Astrocyte (in vitro differentiated cells and primary cell): ENCODE measurements around the gene SPRY2. TPM values are rescaled to one million over a fixed set of nuclear protein-coding genes. Genes with fewer than 3 reads are reported as not detected.
"Not testable (repeated sequence)": the region's sequence is repeated elsewhere in the genome, so short reads cannot be mapped to it uniquely, and the experiment has no call there.

Experiments used
- DNase-seq: peaks from one replicate; pipeline ENCODE4 v3.0.0-alpha.2; 2010; ENCODE audit warnings: low read depth
- FAIRE-seq: peaks from 2 replicates; lab custom pipeline; 2011; peaks lifted over from hg19 to GRCh38; lab: Jason Lieb, UNC
- H2AFZ ChIP-seq: 2 replicates; pipeline ENCODE4 v1.6.0; 2012; ENCODE audit warnings: low read depth, low read length, inconsistent platforms
- H3K27ac ChIP-seq: 2 replicates; pipeline ENCODE4 v1.5.1; 2011; ENCODE audit warnings: low read depth, low read length, inconsistent platforms
- H3K27me3 ChIP-seq: 2 replicates; pipeline ENCODE4 v1.6.0; 2011; ENCODE audit warnings: low read length, inconsistent platforms; ENCODE audit not compliant: insufficient read depth
- H3K36me3 ChIP-seq: 2 replicates; pipeline ENCODE4 v1.5.1; 2011; ENCODE audit warnings: low read length, inconsistent platforms; ENCODE audit not compliant: insufficient read depth
- H3K4me1 ChIP-seq: 2 replicates; pipeline ENCODE4 v1.5.1; 2011; ENCODE audit warnings: low read length, inconsistent platforms; ENCODE audit not compliant: insufficient read depth
- H3K4me2 ChIP-seq: 2 replicates; pipeline ENCODE4 v1.6.0; 2012; ENCODE audit warnings: low read length, inconsistent platforms
- H3K4me3 ChIP-seq: 2 replicates; pipeline ENCODE4 v1.5.1; 2011; ENCODE audit warnings: low read depth, mild to moderate bottlenecking, low read length, inconsistent platforms; ENCODE audit not compliant: insufficient read depth
- H3K79me2 ChIP-seq: 2 replicates; pipeline ENCODE4 v1.6.0; 2012; ENCODE audit warnings: mild to moderate bottlenecking, low read length, inconsistent platforms; ENCODE audit not compliant: insufficient read depth
- H3K9ac ChIP-seq: 2 replicates; pipeline ENCODE4 v1.6.0; 2012; ENCODE audit warnings: mild to moderate bottlenecking, low read length, inconsistent platforms
- H3K9me3 ChIP-seq: 2 replicates; pipeline ENCODE4 v1.5.1; 2012; ENCODE audit warnings: low read depth, mild to moderate bottlenecking, low read length, inconsistent platforms; ENCODE audit not compliant: insufficient read depth
- H4K20me1 ChIP-seq: 2 replicates; pipeline ENCODE4 v1.6.0; 2012; ENCODE audit warnings: low read length, inconsistent platforms; ENCODE audit not compliant: insufficient read depth
- H3K27ac Mint-ChIP-seq: one replicate; pipeline ENCODE4 v1.8.0; 2021; ENCODE audit warnings: mild to moderate bottlenecking, mixed read lengths; ENCODE audit not compliant: unreplicated experiment
- H3K27me3 Mint-ChIP-seq: one replicate; pipeline ENCODE4 v1.8.0; 2021; ENCODE audit warnings: low read depth, mixed read lengths; ENCODE audit not compliant: unreplicated experiment
- H3K36me3 Mint-ChIP-seq: one replicate; pipeline ENCODE4 v1.8.0; 2021; ENCODE audit warnings: low read depth, mixed read lengths; ENCODE audit not compliant: unreplicated experiment
- H3K4me1 Mint-ChIP-seq: one replicate; pipeline ENCODE4 v1.8.0; 2021; ENCODE audit warnings: low read depth, mixed read lengths; ENCODE audit not compliant: unreplicated experiment
- H3K4me3 Mint-ChIP-seq: one replicate; pipeline ENCODE4 v1.8.0; 2021; ENCODE audit warnings: mild to moderate bottlenecking, moderate library complexity, mixed read lengths; ENCODE audit not compliant: unreplicated experiment
- H3K9me3 Mint-ChIP-seq: one replicate; pipeline ENCODE4 v1.8.0; 2021; ENCODE audit warnings: mild to moderate bottlenecking, mixed read lengths; ENCODE audit not compliant: unreplicated experiment
- CTCF ChIP-seq: IDR thresholded peaks from 2 replicates; pipeline ENCODE4 v1.5.1; 2011; ENCODE audit warnings: low read depth, mild to moderate bottlenecking, inconsistent platforms, low read length, moderate library complexity; ENCODE audit not compliant: insufficient read depth
- EZH2 ChIP-seq: IDR thresholded peaks from 2 replicates; pipeline ENCODE4 v1.6.1; 2012; ENCODE audit warnings: mild to moderate bottlenecking, low read length, inconsistent platforms; ENCODE audit not compliant: insufficient read depth
- total RNA-seq: library from RNA; stranded (reverse); gene quantifications from 2 replicates; pipeline ENCODE4 v1.2.1, GENCODE V29; 2021

The SPRY2 gene
- total RNA-seq, 1 donor from 2014 or later: 57.7 TPM

GRCh38 chr13:80348750-80349149, 7.8 kb upstream of the SPRY2 start:
- H3K27me3 Mint-ChIP-seq: no peaks in the 10 kb centered on the region
- no peak overlapping the region for H3K27ac Mint-ChIP-seq
- DNase-seq (no peak), FAIRE-seq (no peak)
- Histone ChIP-seq H3K4me3 (no peak overlapping the region), H2AFZ (no peak overlapping the region), H3K36me3 (no peaks in the 10 kb centered on the region), H3K4me2 (no peak overlapping the region), H3K4me1 (no peaks in the 10 kb centered on the region), H3K27ac (no peak overlapping the region), H4K20me1 (no peaks in the 10 kb centered on the region), H3K9ac (no peak overlapping the region), H3K9me3 (no peaks in the 10 kb centered on the region), H3K79me2 (no peaks in the 10 kb centered on the region), H3K27me3 (no peaks in the 10 kb centered on the region)
- H3K36me3 Mint-ChIP-seq: no peaks in the 10 kb centered on the region
- H3K4me1 Mint-ChIP-seq: peaks cover 6% of the 10 kb centered on the region
- H3K4me3 Mint-ChIP-seq: no peak overlapping the region
- TF ChIP-seq CTCF: no peak
- no peak for TF ChIP-seq EZH2
- peaks cover 2% of the 10 kb centered on the region for H3K9me3 Mint-ChIP-seq

GRCh38 chr13:80348314-80348713, 7.4 kb upstream of the SPRY2 start:
- Mint-ChIP-seq H3K27me3 (no peaks in the 10 kb centered on the region), H3K4me1 (peaks cover 6% of the 10 kb centered on the region), H3K27ac (no peak overlapping the region), H3K9me3 (peaks cover 2% of the 10 kb centered on the region), H3K36me3 (no peaks in the 10 kb centered on the region), H3K4me3 (no peak overlapping the region)
- H3K9ac ChIP-seq: no peak overlapping the region
- no peaks in the 10 kb centered on the region for H3K36me3 ChIP-seq
- DNase-seq: no peak
- no peaks in the 10 kb centered on the region for H3K4me1 ChIP-seq
- TF ChIP-seq EZH2 (no peak), CTCF (no peak)
- H4K20me1 ChIP-seq: no peaks in the 10 kb centered on the region
- H2AFZ ChIP-seq: no peak overlapping the region
- no peaks in the 10 kb centered on the region for H3K79me2 ChIP-seq
- no peaks in the 10 kb centered on the region for H3K9me3 ChIP-seq
- H3K27me3 ChIP-seq: no peaks in the 10 kb centered on the region
- H3K4me2 ChIP-seq: no peak overlapping the region
- FAIRE-seq: no peak
- H3K27ac ChIP-seq: no peak overlapping the region
- no peak overlapping the region for H3K4me3 ChIP-seq

- no peaks in the 10 kb centered on the region for H3K79me2 ChIP-seq
- no peak overlapping the region for H2AFZ ChIP-seq
- no peak overlapping the region for H3K9ac ChIP-seq
- no peaks in the 10 kb centered on the region for H3K9me3 ChIP-seq
- Mint-ChIP-seq H3K9me3 (no peaks in the 10 kb centered on the region), H3K4me3 (no peak overlapping the region), H3K4me1 (peaks cover 6% of the 10 kb centered on the region), H3K27ac (no peak overlapping the region), H3K27me3 (no peaks in the 10 kb centered on the region), H3K36me3 (no peaks in the 10 kb centered on the region)
- no peak for TF ChIP-seq CTCF
- no peak for TF ChIP-seq EZH2
- H3K27ac ChIP-seq: no peak overlapping the region
- no peaks in the 10 kb centered on the region for H3K27me3 ChIP-seq
- DNase-seq (no peak), FAIRE-seq (no peak)
- no peak overlapping the region for H3K4me3 ChIP-seq
- H3K4me2 ChIP-seq: no peak overlapping the region
- no peaks in the 10 kb centered on the region for H3K36me3 ChIP-seq
- H3K4me1 ChIP-seq: peaks cover 5% of the 10 kb centered on the region
- H4K20me1 ChIP-seq: no peaks in the 10 kb centered on the region
Measured at GRCh38 chr13:80345771-80346510, 5.0 kb upstream of the SPRY2 start.

DNA sequence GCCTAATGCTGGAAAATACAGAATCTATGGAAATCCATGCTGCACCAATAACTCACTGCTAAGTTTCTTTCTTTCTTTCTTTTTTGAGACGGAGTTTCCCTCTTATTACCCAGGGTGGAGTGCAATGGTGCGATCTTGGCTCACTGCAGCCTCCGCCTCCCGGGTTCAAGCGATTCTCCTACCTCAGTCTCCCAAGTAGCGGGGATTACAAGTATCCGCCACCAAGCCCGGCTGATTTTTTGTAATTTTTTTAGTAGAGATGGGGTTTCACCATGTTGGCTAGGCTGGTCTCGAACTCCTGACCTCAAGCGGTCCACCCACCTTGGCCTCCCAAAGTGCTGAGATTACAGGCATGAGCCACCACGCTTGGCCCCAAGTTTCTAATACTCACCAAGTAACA, 3.1 kb upstream of the SPRY2 start:
- Histone ChIP-seq H4K20me1 (peaks cover 11% of the 10 kb centered on the region), H3K79me2 (peaks cover 18% of the 10 kb centered on the region)
- H2AFZ ChIP-seq, H3K36me3 Mint-ChIP-seq, H3K36me3 ChIP-seq, H3K27ac Mint-ChIP-seq, DNase-seq, H3K27ac ChIP-seq, H3K4me3 Mint-ChIP-seq, H3K4me1 ChIP-seq, FAIRE-seq, H3K27me3 ChIP-seq, H3K9ac ChIP-seq, H3K9me3 Mint-ChIP-seq, H3K9me3 ChIP-seq, H3K4me2 ChIP-seq, H3K4me1 Mint-ChIP-seq, H3K27me3 Mint-ChIP-seq, H3K4me3 ChIP-seq: not testable (repeated sequence)
